DND-41 (cell line): ENCODE results near the gene NRG2.

ENCODE experiments used
- EZH2 ChIP-seq: IDR thresholded peaks from 3 replicates; pipeline ENCODE4 v1.6.1; 2012; ENCODE audit warnings: borderline replicate concordance, low read depth, mild to moderate bottlenecking, moderate library complexity, low read length, inconsistent platforms; ENCODE audit not compliant: severe bottlenecking
- TF ChIP-seq, protein P1 (sequence below): IDR thresholded peaks from 2 replicates; pipeline ENCODE4 v1.5.1; 2012; ENCODE audit warnings: borderline replicate concordance, low read length, moderate library complexity, mild to moderate bottlenecking; ENCODE audit not compliant: poor library complexity, severe bottlenecking; ENCODE audit errors: extremely low read depth

DNA sequence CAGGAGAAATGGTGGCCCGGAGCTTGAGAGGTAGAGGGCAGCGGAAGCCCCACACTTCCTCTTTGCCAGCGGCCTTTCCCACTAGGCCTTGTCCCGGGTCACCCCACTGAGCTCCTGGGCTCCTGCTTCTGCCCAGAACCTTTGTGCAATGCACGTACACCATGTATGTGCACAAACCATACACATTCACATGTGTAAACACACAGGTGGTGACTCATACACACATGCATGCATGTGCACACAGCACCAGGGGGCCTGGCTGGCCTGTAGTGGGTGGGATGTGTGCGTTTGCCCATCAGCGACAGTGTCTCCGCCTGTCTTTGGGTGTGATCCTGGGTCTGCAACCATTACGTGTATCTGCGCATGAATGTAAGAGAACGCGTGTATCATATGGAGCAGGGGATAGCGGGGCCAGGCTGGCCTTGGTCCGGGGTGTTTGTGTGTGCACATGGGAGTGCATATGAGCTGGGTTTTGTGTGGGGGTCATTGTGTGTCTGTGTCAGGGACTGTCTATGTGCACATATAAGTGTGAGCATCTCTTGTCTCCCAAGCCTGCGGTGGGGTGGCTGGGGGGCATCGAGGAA, 203.8 kb downstream of the NRG2 start:
- TF ChIP-seq, protein P1, sequence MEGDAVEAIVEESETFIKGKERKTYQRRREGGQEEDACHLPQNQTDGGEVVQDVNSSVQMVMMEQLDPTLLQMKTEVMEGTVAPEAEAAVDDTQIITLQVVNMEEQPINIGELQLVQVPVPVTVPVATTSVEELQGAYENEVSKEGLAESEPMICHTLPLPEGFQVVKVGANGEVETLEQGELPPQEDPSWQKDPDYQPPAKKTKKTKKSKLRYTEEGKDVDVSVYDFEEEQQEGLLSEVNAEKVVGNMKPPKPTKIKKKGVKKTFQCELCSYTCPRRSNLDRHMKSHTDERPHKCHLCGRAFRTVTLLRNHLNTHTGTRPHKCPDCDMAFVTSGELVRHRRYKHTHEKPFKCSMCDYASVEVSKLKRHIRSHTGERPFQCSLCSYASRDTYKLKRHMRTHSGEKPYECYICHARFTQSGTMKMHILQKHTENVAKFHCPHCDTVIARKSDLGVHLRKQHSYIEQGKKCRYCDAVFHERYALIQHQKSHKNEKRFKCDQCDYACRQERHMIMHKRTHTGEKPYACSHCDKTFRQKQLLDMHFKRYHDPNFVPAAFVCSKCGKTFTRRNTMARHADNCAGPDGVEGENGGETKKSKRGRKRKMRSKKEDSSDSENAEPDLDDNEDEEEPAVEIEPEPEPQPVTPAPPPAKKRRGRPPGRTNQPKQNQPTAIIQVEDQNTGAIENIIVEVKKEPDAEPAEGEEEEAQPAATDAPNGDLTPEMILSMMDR = no peak
- TF ChIP-seq EZH2 = no peak
